Endothelial cell of hepatic sinusoid (primary cell): Measurements from ENCODE around the gene UBE2O.

Experiments
- in situ Hi-C: cut with HindIII; loops from 2 replicates; pipeline ENCODE4 v1.10.0; 2017; ENCODE audit warnings: low sequenced_read_pairs

UBE2O gene

GRCh38 chr17:76468634-76469010 lies 15.7 kb upstream of the UBE2O start:
- in situ Hi-C loops: no loop called here

GRCh38 chr17:76467809-76468633 lies 15.1 kb upstream of the UBE2O start:
- in situ Hi-C loops: no loop called here

- in situ Hi-C loops: no loop called here
Observed at GRCh38 chr17:76467366-76467765, 14.4 kb upstream of the UBE2O start, which contains the start of gene AANAT. AANAT (plus strand) TSS chr17:76467603; CDS start chr17:76468747, 1,144 bp downstream.

GRCh38 chr17:76466775-76467130 lies 13.8 kb upstream of the UBE2O start:
- in situ Hi-C loops: no loop called here

GRCh38 chr17:76462556-76463290 lies 9.8 kb upstream of the UBE2O start:
- in situ Hi-C loops: loop anchor here (5.0 kb wide), 2 partner anchors 35 to 50 kb away; no protein-coding TSS in a partner anchor

- in situ Hi-C loops: loop anchor here (5.0 kb wide), 2 partner anchors 35 to 50 kb away; no protein-coding TSS in a partner anchor
Observed at GRCh38 chr17:76461765-76462555, 9.0 kb upstream of the UBE2O start.

GRCh38 chr17:76459674-76460073 lies 6.7 kb upstream of the UBE2O start:
- in situ Hi-C loops: loop anchor here (5.0 kb wide), 2 partner anchors 32 to 53 kb away; no protein-coding TSS in a partner anchor

GRCh38 chr17:76458580-76459490 lies 5.9 kb upstream of the UBE2O start:
- in situ Hi-C loops: no loop called here

- in situ Hi-C loops: no loop called here
Observed at GRCh38 chr17:76453431-76453743, 435 bp upstream of the UBE2O start.

GRCh38 chr17:76452127-76452659 lies 759 bp downstream of the UBE2O start:
- in situ Hi-C loops: no loop called here

- in situ Hi-C loops: no loop called here
Observed at GRCh38 chr17:76451506-76451905, 1.4 kb downstream of the UBE2O start.

GRCh38 chr17:76449126-76449525 lies 3.8 kb downstream of the UBE2O start:
- in situ Hi-C loops: loop anchor here (25.0 kb wide), 2 partner anchors 262 to 412 kb away; partner anchors contain the start of gene EVPL

- in situ Hi-C loops: loop anchor here (25.0 kb wide), 2 partner anchors 261 to 411 kb away; partner anchors contain the start of gene EVPL
Observed at GRCh38 chr17:76447931-76448652, 4.9 kb downstream of the UBE2O start.

- in situ Hi-C loops: loop anchor here (25.0 kb wide), 2 partner anchors 259 to 409 kb away; partner anchors contain the start of gene EVPL
Observed at GRCh38 chr17:76446449-76447231, 6.3 kb downstream of the UBE2O start.

- in situ Hi-C loops: loop anchor here (25.0 kb wide), 2 partner anchors 259 to 409 kb away; partner anchors contain the start of gene EVPL
Observed at GRCh38 chr17:76445697-76446448, 7.1 kb downstream of the UBE2O start.

GRCh38 chr17:76444518-76445311 lies 8.2 kb downstream of the UBE2O start:
- in situ Hi-C loops: loop anchor here (5.0 to 25.0 kb wide), 3 partner anchors 112 to 407 kb away; partner anchors contain the start of gene EVPL
